Chondrocyte (in vitro differentiated cells): ENCODE measurements around the gene NME7. TPM values are rescaled to one million over a fixed set of nuclear protein-coding genes. Genes with fewer than 3 reads are reported as not detected.

Experiments used
- DNase-seq: peaks from one replicate; pipeline ENCODE4 v3.0.0; 2021; ENCODE audit warnings: mixed read lengths, low spot score
- H3K27ac Mint-ChIP-seq: one replicate; pipeline ENCODE4 v1.8.0; 2021; ENCODE audit warnings: mild to moderate bottlenecking, moderate library complexity, mixed read lengths; ENCODE audit not compliant: unreplicated experiment
- H3K27me3 Mint-ChIP-seq: 2 replicates; pipeline ENCODE4 v1.8.0; 2021; ENCODE audit warnings: low read depth, mixed read lengths
- H3K36me3 Mint-ChIP-seq: 2 replicates; pipeline ENCODE4 v1.8.0; 2021; ENCODE audit warnings: low read depth, mixed read lengths
- H3K4me1 Mint-ChIP-seq: 2 replicates; pipeline ENCODE4 v1.8.0; 2021; ENCODE audit warnings: low read depth, mild to moderate bottlenecking, mixed read lengths
- H3K4me3 Mint-ChIP-seq: one replicate; pipeline ENCODE4 v1.8.0; 2021; ENCODE audit warnings: mild to moderate bottlenecking, moderate library complexity, mixed read lengths; ENCODE audit not compliant: unreplicated experiment
- H3K9me3 Mint-ChIP-seq: 2 replicates; pipeline ENCODE4 v1.8.0; 2021; ENCODE audit warnings: low read depth, mixed read lengths
- total RNA-seq: library from RNA; stranded (reverse); gene quantifications from 3 replicates; pipeline ENCODE4 v1.2.1, GENCODE V29; 2021
- TF ChIP-seq, protein P1 (sequence below): fragments of 200-600 bp; sonication (generic); IDR thresholded peaks from 2 replicates; pipeline ENCODE4 v1.5.0; 2021; ENCODE audit warnings: antibody characterized with exemption, mild to moderate bottlenecking, moderate library complexity

NME7 gene
- total RNA-seq, 1 donor from 2014 or later = 14.7 TPM

DNA sequence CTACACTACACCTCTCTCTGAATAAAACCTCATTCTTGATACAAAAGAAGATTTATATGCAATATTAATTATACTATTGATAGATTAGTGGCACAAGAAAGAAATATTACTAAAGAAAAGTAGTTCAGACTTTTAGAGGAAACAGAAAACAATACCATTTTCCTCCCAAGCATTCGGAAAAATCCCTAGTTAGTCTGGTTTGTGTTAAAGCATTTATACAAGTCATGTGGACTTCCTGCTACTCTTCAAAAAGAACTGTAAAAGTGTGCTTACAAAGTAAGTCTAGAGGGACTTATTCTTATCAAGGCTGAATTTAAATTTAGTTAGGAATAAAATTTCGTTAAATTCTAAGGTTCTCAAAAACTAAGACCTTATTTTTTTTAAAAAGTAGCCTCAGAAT is 132.0 kb downstream of the NME7 start:
- Mint-ChIP-seq H3K4me1 (peaks cover 3% of the 10 kb centered on the region), H3K4me3 (no peak overlapping the region), H3K36me3 (peaks cover 7% of the 10 kb centered on the region), H3K27me3 (no peaks in the 10 kb centered on the region), H3K9me3 (no peaks in the 10 kb centered on the region), H3K27ac (no peak overlapping the region)
- DNase-seq = no peak
- TF ChIP-seq, protein P1, sequence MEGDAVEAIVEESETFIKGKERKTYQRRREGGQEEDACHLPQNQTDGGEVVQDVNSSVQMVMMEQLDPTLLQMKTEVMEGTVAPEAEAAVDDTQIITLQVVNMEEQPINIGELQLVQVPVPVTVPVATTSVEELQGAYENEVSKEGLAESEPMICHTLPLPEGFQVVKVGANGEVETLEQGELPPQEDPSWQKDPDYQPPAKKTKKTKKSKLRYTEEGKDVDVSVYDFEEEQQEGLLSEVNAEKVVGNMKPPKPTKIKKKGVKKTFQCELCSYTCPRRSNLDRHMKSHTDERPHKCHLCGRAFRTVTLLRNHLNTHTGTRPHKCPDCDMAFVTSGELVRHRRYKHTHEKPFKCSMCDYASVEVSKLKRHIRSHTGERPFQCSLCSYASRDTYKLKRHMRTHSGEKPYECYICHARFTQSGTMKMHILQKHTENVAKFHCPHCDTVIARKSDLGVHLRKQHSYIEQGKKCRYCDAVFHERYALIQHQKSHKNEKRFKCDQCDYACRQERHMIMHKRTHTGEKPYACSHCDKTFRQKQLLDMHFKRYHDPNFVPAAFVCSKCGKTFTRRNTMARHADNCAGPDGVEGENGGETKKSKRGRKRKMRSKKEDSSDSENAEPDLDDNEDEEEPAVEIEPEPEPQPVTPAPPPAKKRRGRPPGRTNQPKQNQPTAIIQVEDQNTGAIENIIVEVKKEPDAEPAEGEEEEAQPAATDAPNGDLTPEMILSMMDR = no peak

DNA sequence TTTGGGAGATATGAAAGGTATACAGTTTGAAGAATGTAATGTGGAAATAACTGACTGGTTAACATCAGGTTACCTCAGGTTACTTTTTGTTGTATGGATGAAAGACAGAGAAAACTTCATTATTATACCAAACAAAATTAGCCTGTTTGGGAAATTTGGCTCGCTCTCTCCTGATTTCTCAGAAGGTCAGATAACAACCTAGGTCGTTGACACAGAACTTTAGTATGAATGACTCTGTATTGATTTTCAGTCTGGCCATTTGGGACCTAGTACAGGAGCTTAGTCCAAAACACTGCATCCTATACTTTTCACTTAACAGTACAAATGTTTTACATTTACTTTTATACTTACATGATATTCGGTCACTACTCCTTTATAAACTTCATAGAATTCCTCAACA is 132.8 kb downstream of the NME7 start:
- Mint-ChIP-seq H3K36me3 (peaks cover 7% of the 10 kb centered on the region), H3K27ac (peak overlapping the region; percentile 12), H3K9me3 (no peaks in the 10 kb centered on the region), H3K27me3 (no peaks in the 10 kb centered on the region), H3K4me3 (no peak overlapping the region), H3K4me1 (peaks cover 3% of the 10 kb centered on the region)
- TF ChIP-seq, protein P1 = no peak
- DNase-seq = no peak

DNA sequence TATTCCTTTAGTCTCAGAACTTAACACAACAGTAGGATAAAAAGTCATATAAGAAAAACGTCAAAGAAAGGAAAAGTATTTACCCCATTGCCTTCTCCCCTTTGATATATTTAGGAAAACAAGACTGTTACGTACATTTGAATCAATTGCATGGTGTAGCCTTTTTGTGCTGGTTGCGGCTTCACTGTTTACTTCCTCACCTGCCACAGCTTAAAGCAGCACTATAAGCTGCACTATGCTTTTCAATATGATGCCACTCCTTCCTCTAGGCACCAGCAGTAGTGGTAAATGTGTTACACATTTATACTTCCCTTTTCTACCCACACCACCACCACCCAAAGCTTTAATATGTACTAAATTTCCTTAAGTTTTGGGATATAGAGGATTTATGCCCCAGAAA is 150.0 kb downstream of the NME7 start:
- no peak for DNase-seq
- H3K4me1 Mint-ChIP-seq = no peaks in the 10 kb centered on the region
- no peaks in the 10 kb centered on the region for H3K27me3 Mint-ChIP-seq
- peaks cover 4% of the 10 kb centered on the region for H3K36me3 Mint-ChIP-seq
- TF ChIP-seq, protein P1 = no peak
- H3K4me3 Mint-ChIP-seq = no peak overlapping the region
- H3K27ac Mint-ChIP-seq = no peak overlapping the region
- peaks cover 2% of the 10 kb centered on the region for H3K9me3 Mint-ChIP-seq

DNA sequence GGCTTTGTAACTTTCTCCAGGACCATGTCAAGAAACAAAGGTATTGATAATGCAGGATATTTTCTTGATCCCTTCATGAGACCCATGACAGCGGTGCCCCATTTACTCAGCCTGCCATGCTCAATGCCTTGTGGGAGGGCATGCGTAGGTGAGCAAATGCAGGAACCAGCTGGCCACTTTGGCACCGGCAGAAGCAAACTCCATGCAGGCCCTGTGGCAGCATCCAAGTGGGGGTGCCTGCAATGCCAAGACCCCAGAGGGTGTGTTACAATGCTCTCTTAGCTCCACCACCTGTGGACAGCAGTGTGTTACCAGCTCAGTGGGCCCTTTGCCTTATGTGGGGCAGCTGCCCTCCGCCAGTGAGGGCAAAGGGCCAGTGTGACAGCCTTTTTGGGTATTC is 153.0 kb downstream of the NME7 start:
- Mint-ChIP-seq H3K36me3 (peaks cover 4% of the 10 kb centered on the region), H3K9me3 (peaks cover 2% of the 10 kb centered on the region), H3K4me3 (no peak overlapping the region), H3K27me3 (no peaks in the 10 kb centered on the region), H3K4me1 (no peaks in the 10 kb centered on the region), H3K27ac (no peak overlapping the region)
- DNase-seq = no peak
- TF ChIP-seq, protein P1 = no peak

DNA sequence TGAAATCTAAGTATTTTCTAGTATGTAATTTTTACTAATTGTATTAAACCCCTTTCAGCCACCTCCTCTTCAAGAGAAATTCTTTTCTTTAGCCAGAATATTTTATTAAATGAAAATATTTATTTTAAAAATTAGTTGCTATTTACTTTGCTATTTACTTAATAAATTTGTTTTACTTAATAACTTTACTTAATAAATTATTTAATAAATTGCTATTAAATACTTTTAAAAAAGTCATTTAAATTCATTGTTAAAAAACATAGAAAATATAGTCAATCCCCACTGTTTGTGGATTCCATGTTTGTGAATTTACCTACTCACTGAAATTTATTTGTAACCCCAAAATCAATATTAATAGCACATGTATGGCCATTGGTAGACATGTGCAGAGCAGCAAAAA is 155.5 kb downstream of the NME7 start:
- DNase-seq = no peak
- H3K36me3 Mint-ChIP-seq = peaks cover 4% of the 10 kb centered on the region
- H3K27me3 Mint-ChIP-seq = no peaks in the 10 kb centered on the region
- TF ChIP-seq, protein P1 = no peak
- no peak overlapping the region for H3K4me3 Mint-ChIP-seq
- peaks cover 11% of the 10 kb centered on the region for H3K4me1 Mint-ChIP-seq
- H3K27ac Mint-ChIP-seq = no peak overlapping the region
- peaks cover 2% of the 10 kb centered on the region for H3K9me3 Mint-ChIP-seq
